HL-60 (cell line): ENCODE data around the gene ANO1.

Experiments
- DNase-seq, 2 experiments: peaks; one replicate each; pipeline ENCODE4 v3.0.0-alpha.2; 2010 to 2020; ENCODE audit warnings: low read depth in 1 of 2, low spot score in 1 of 2
- H3K27ac ChIP-seq: fragments of 250-450 bp; sonication (Bioruptor Pico); replicated peaks from 2 replicates; pipeline ENCODE4 v1.5.1; 2020; ENCODE audit warnings: mild to moderate bottlenecking, moderate library complexity
- H3K27me3 ChIP-seq: fragments of 250-450 bp; sonication (Bioruptor Pico); 2 replicates; pipeline ENCODE4 v1.5.1; 2021; ENCODE audit warnings: mild to moderate bottlenecking, moderate library complexity; ENCODE audit not compliant: insufficient read depth, poor library complexity, severe bottlenecking
- H3K4me3 ChIP-seq: replicated peaks from 2 replicates; pipeline ENCODE4 v1.5.1; 2011; ENCODE audit warnings: mild to moderate bottlenecking, control low read depth, low read length; ENCODE audit not compliant: insufficient read depth
- GABPA ChIP-seq: IDR thresholded peaks from 2 replicates; pipeline ENCODE4 v1.6.1; 2012; ENCODE audit warnings: low read depth
- POLR2AphosphoS5 ChIP-seq: IDR thresholded peaks from 2 replicates; pipeline ENCODE4 v1.6.1; 2012; ENCODE audit warnings: low read depth
- SPI1 ChIP-seq: IDR thresholded peaks from 2 replicates; pipeline ENCODE4 v1.6.1; 2012; ENCODE audit warnings: low read depth, mild to moderate bottlenecking, borderline replicate concordance
- TF ChIP-seq, protein P1 (sequence below): IDR thresholded peaks from 2 replicates; pipeline ENCODE4 v1.6.1; 2012; ENCODE audit warnings: low read depth; ENCODE audit not compliant: insufficient replicate concordance
- TF ChIP-seq, protein P2 (sequence below): IDR thresholded peaks from one replicate; pipeline ENCODE4 v1.5.1; 2011; ENCODE audit warnings: low read length, control low read depth, inconsistent platforms; ENCODE audit not compliant: insufficient read depth

ANO1 gene

DNA sequence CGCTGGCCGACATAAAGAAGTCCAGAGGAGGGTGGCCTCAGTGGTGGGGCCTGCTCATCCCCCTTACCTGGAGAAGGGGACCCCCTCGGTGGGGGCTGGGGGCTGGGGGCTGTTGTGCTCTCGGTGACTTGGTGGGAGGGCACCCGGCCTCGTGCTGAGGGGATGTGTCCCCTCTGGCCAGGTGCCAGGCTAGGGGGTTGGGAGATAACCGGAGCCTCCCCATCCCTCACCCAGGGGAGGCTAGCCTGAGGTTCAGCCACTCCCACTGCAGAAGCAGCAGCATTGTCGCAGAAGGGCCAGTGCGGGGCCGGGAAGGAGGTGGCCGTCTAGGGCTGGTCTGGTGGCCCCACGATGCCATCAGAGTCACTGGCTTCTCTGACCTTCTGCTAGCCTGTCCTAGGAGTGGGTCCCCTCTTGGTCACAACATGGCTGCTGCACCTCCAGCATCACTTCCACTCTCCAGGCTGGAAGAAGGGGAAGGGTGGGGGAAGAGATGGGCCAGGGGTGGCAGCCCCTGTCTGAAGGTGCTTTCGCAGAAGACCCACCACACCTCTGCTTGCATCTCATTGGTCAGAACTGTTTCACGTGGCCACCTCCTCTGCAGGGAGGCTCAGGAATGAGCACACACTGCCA, 80.8 kb downstream of the ANO1 start:
- no peak overlapping the region for H3K4me3 ChIP-seq
- TF ChIP-seq POLR2AphosphoS5 (no peak), SPI1 (no peak), GABPA (no peak)
- TF ChIP-seq, protein P1, sequence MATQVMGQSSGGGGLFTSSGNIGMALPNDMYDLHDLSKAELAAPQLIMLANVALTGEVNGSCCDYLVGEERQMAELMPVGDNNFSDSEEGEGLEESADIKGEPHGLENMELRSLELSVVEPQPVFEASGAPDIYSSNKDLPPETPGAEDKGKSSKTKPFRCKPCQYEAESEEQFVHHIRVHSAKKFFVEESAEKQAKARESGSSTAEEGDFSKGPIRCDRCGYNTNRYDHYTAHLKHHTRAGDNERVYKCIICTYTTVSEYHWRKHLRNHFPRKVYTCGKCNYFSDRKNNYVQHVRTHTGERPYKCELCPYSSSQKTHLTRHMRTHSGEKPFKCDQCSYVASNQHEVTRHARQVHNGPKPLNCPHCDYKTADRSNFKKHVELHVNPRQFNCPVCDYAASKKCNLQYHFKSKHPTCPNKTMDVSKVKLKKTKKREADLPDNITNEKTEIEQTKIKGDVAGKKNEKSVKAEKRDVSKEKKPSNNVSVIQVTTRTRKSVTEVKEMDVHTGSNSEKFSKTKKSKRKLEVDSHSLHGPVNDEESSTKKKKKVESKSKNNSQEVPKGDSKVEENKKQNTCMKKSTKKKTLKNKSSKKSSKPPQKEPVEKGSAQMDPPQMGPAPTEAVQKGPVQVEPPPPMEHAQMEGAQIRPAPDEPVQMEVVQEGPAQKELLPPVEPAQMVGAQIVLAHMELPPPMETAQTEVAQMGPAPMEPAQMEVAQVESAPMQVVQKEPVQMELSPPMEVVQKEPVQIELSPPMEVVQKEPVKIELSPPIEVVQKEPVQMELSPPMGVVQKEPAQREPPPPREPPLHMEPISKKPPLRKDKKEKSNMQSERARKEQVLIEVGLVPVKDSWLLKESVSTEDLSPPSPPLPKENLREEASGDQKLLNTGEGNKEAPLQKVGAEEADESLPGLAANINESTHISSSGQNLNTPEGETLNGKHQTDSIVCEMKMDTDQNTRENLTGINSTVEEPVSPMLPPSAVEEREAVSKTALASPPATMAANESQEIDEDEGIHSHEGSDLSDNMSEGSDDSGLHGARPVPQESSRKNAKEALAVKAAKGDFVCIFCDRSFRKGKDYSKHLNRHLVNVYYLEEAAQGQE = no peak
- TF ChIP-seq, protein P2, sequence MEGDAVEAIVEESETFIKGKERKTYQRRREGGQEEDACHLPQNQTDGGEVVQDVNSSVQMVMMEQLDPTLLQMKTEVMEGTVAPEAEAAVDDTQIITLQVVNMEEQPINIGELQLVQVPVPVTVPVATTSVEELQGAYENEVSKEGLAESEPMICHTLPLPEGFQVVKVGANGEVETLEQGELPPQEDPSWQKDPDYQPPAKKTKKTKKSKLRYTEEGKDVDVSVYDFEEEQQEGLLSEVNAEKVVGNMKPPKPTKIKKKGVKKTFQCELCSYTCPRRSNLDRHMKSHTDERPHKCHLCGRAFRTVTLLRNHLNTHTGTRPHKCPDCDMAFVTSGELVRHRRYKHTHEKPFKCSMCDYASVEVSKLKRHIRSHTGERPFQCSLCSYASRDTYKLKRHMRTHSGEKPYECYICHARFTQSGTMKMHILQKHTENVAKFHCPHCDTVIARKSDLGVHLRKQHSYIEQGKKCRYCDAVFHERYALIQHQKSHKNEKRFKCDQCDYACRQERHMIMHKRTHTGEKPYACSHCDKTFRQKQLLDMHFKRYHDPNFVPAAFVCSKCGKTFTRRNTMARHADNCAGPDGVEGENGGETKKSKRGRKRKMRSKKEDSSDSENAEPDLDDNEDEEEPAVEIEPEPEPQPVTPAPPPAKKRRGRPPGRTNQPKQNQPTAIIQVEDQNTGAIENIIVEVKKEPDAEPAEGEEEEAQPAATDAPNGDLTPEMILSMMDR = no peak
- no peaks in the 10 kb centered on the region for H3K27me3 ChIP-seq
- DNase-seq = no peak
- no peak overlapping the region for H3K27ac ChIP-seq

DNA sequence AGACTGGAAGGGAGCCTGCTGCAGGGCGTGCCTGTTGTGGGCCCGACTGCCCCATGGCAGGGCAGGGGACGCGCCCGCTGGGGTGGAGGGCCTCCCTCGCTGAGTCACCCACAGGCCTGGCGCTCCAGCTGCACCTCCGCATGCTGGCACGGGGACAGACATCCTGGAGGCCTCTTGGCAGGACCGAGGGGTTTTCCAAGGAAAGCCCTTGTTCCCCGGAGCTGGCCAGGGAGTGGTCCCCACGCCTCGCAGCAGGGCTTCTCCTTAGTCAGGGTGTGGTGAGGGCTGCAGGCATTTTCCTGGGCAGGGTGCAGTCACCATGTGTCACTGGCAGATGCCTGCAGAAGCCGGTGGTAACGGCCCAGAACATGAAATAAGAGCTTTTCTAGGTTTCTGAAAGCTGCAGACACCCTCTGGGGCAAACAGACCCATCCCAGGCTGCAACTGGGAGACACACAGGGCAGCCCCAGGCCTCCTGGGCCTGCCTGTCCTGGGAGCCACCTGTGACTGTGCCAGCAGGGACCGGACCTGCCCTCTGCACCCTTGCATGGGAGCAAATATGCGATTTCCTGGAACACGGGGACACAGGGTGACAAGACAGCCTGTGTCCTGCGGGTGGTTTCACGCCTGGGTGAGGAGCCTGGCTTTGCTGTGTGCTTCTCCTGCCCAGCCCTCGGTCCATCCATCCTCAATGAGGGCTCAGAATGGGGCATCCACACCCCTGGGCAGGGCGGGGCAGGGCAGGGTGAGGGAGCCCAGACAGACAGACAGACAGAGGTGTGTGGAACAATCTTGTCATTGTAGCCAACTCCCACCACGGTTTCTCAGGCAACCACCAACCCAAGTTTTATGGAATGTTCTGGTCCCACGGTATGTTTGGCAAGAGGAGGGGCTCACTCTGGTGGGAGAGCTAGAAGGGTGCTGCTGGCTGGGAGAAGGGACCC, 81.8 kb downstream of the ANO1 start:
- no peak for TF ChIP-seq POLR2AphosphoS5
- TF ChIP-seq GABPA = no peak
- TF ChIP-seq, protein P2 = no peak
- no peak for TF ChIP-seq SPI1
- TF ChIP-seq, protein P1 = no peak
- Histone ChIP-seq H3K27ac (no peak overlapping the region), H3K4me3 (no peak overlapping the region)

DNA sequence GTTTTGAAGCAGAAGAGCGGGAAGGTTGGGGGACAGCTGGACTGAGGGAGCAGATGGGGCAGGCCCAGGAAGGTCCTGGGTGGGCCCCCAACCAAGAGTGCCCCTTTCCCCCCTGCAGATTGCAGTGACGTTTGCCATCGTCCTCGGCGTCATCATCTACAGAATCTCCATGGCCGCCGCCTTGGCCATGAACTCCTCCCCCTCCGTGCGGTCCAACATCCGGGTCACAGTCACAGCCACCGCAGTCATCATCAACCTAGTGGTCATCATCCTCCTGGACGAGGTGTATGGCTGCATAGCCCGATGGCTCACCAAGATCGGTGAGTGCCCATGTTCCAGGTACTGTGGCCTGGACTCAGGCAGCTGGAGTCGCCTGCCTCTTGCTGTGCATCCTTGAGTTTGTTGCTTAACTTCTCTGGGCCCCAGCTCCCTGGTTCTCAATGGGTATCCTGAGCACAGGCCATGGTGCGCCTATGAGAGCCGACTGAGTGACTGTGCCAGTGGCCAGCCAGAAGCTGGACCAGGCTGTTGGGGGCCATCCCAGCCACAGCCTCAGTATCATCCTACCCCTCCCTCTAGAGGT, 83.0 kb downstream of the ANO1 start:
- H3K4me3 ChIP-seq = no peak overlapping the region
- TF ChIP-seq, protein P2 = no peak
- no peak for TF ChIP-seq GABPA
- TF ChIP-seq, protein P1 = no peak
- TF ChIP-seq POLR2AphosphoS5 = no peak
- no peak for TF ChIP-seq SPI1
- DNase-seq = no peak
- no peaks in the 10 kb centered on the region for H3K27me3 ChIP-seq
- no peak overlapping the region for H3K27ac ChIP-seq

More for the DNA sequence above, 81.8 kb downstream of the ANO1 start:
- no peaks in the 10 kb centered on the region for H3K27me3 ChIP-seq
- DNase-seq = no peak
